GM19193 (cell line): ENCODE results near the gene ANOS1.

Experiments used
- POLR2A ChIP-seq: IDR thresholded peaks from 4 replicates; pipeline ENCODE4 v1.6.1; 2011; ENCODE audit not compliant: insufficient read depth, insufficient read length; ENCODE audit errors: extremely low read depth

Gene ANOS1, protein sequence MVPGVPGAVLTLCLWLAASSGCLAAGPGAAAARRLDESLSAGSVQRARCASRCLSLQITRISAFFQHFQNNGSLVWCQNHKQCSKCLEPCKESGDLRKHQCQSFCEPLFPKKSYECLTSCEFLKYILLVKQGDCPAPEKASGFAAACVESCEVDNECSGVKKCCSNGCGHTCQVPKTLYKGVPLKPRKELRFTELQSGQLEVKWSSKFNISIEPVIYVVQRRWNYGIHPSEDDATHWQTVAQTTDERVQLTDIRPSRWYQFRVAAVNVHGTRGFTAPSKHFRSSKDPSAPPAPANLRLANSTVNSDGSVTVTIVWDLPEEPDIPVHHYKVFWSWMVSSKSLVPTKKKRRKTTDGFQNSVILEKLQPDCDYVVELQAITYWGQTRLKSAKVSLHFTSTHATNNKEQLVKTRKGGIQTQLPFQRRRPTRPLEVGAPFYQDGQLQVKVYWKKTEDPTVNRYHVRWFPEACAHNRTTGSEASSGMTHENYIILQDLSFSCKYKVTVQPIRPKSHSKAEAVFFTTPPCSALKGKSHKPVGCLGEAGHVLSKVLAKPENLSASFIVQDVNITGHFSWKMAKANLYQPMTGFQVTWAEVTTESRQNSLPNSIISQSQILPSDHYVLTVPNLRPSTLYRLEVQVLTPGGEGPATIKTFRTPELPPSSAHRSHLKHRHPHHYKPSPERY

DNA sequence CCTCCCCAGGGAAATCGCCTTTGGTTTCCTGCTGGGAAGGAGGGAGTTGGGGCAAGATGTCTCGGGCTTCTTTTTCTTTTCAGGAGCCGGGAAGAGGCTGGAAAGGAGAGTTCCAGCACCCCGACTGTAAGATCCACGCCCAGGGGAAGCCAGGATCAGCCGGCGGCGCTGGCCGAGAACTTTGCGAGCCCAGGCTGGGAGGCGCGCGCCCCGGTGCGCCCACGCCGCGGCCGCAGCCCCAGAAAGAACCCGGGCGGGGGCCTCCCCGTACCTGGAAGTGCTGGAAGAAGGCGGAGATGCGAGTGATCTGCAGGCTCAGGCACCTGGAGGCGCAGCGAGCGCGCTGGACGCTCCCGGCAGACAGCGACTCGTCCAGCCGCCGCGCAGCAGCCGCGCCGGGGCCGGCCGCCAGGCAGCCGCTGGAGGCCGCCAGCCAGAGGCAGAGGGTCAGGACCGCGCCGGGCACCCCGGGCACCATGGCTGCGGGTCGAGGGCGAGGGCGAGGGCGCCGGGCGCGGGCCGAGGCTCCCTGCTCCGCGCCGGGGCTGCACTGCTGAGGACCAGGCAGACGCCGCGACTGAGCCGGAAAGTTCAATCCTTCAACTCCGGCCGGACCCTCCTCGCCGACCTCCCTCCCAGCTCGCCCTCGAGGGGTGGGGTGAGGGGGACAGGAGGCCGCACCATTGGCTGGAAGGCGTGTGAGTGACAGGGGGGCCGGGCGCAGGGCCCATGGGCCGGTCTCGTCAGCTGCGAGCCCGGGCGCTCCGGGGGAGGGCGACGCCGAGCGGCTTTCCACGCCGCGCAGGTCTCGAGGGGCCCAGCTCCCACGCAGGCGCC lies at the start of gene ANOS1:
Gene ANOS1, minus strand, starts transcription at position 579 of the 837 bp plus-strand sequence. Its CDS starts 101 bp downstream, at position 478.
- TF ChIP-seq POLR2A: no peak

GRCh38 chrX:8773117-8773516 lies 41.2 kb upstream of the ANOS1 start:
- TF ChIP-seq POLR2A: no peak

- TF ChIP-seq POLR2A: no peak
Measured at GRCh38 chrX:8760021-8760420, 28.1 kb upstream of the ANOS1 start.

DNA sequence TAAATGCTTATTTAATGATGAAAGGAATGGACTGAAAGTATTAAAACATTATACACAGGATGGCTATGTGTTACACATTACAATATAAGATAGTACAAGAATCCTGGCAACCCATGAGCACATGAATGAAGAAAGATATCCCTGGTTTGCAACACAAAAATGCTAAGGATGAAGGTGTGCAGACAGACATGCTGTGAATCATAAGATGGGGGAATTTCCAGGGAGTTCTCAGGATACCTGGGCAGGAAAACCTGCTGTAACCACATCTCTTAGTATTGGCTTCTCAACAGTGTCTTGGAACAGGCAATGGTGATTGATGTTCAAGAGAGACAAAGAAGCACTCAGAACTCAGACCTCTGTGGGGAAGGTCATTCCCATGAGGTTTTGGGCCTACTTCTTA lies 23.9 kb upstream of the ANOS1 start:
- no peak for TF ChIP-seq POLR2A

- TF ChIP-seq POLR2A: no peak
Measured at GRCh38 chrX:8755116-8755515, 23.2 kb upstream of the ANOS1 start.

- no peak for TF ChIP-seq POLR2A
Measured at GRCh38 chrX:8749697-8750096, 17.8 kb upstream of the ANOS1 start.

DNA sequence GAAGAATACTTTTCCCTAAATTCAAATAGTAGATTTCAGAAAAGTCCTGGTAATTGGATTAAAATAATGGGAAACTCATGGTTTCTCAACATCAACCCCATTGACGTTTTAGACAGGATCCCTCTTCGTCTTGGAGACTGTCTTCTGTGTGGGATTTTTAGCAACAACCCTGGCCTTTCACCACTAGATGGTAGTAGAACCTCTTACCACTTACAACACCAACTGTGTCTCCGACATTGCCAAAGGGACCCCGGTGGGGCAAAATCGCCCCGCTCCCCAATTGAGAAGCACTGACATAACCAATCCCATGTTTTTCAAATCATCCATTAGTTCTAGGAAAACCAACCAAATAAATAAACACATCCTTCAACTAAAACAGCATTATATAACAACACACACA lies 16.9 kb upstream of the ANOS1 start:
- TF ChIP-seq POLR2A: no peak

DNA sequence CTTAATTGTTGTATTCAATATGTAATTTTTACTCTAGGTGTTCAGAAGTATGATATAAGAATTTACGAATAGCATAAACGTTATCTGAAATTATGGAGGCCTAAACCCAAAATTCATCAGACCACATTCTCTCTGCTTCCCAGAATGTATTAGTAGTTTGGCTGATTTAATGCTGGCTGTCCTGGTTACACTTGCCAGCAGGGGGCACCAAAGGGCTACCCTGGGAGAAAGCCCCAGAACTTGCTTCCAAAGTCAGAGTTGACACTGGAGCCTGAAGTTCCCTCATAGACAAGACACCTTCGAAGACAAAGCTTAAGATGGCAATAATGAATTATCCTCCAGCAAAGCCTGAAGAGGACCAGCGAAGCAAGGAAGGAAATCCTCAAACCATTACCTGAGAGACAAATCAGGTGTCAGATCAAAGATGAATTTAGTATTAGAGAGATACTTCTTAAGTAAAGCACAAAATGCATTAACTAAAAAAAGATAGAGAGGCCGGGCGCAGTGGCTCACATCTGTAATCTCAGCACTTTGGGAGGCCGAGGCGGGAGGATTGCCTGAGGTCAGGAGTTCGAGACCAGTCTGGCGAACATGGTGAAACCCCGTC lies 11.3 kb upstream of the ANOS1 start:
- no peak for TF ChIP-seq POLR2A

- no peak for TF ChIP-seq POLR2A
Measured at GRCh38 chrX:8741981-8742380, 10.0 kb upstream of the ANOS1 start.

DNA sequence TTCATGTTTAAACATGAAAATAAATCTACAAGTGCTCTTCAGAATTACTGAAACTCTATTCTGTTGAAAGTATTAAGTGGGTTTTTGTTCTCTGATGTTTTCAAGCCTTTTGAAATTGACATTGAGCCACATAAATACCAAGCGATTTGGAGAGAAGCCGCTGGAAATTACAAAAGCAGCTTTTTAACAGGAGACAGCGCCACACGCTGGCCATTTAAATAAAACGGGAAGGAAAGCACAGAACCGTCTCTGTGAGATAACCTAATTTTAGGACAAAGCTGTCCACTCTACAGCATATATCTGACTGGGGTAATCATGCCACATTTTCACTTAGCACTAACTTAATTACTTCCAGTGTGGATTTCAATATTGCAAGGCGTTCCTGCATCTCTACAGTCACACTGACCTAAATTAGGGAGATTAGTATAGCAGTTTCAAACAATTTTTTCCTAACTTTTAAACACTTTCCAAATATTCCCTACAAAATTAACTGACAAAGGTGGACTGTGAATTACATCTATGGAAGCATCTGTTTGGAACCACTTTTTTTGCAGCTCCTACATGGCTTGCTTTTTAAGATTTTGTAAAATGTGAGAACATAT lies 6.8 kb upstream of the ANOS1 start:
- no peak for TF ChIP-seq POLR2A

- no peak for TF ChIP-seq POLR2A
Measured at GRCh38 chrX:8737883-8738282, 5.9 kb upstream of the ANOS1 start.

- no peak for TF ChIP-seq POLR2A
Measured at GRCh38 chrX:8730812-8731558, 952 bp downstream of the ANOS1 start.

DNA sequence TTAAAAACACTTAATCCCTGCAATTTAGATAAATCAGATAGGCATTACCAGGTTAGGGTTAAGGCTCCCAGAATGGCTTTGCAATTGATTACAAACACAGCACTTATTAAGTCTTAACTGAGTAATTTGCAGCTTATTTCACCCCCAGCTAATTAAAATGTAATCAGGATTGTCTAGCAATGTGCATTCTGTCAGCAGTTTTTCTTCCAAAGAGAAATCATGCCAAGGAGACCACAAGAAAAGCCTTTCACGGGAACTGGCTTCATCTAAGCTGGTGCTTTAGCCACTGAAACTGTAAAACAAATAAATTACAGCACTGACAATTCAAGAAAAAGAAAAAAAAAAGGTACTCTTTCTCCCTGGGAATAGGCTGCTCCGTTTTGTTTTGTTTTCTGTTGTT lies 2.1 kb downstream of the ANOS1 start:
- no peak for TF ChIP-seq POLR2A
